Endothelial cell of umbilical vein (primary cell): ENCODE measurements around the gene KRTAP5-2.

ENCODE experiments used
- POLR2AphosphoS5 ChIP-seq: IDR thresholded peaks from 2 replicates; pipeline ENCODE4 v1.6.1; 2012; ENCODE audit warnings: low read depth, mild to moderate bottlenecking, control low read depth, low read length, moderate library complexity; ENCODE audit not compliant: insufficient read depth
- TF ChIP-seq, protein P1 (sequence below), 2 donors: IDR thresholded peaks; 1 replicate in 1 of 2; 2 replicates in 1 of 2; pipeline ENCODE4 v1.5.1; 2011; ENCODE audit warnings: low read length in 2 of 2, mild to moderate bottlenecking in 2 of 2, moderate library complexity in 2 of 2, control low read depth in 1 of 2, inconsistent platforms in 1 of 2, low read depth in 1 of 2; ENCODE audit not compliant: insufficient read depth in 1 of 2; ENCODE audit errors: extremely low read depth in 1 of 2

DNA sequence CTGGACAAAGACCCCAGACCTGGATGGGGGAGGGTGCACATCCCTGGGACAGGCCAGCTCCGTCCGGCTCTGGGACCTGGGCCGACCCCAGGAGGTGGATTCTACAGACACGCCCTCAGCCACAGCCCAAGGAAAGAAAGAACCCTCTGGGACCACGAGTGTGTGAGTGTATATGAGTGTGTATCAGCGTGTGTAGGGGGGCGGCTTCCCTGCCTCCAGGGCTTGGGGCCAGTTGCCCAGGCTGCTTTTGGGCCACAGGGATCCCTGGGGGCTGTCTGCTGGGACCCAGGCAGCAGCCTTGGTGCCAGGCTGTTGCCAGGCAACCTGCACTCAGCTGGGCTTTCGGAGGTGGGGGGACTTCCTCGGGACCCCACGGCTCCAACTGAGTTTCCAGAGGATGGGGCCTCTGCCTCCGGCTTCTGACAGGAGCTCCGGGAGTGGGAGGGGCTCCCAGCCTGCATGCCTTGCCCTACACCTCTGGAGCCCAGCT lies 34.9 kb downstream of the KRTAP5-2 start:
- TF ChIP-seq, protein P1, sequence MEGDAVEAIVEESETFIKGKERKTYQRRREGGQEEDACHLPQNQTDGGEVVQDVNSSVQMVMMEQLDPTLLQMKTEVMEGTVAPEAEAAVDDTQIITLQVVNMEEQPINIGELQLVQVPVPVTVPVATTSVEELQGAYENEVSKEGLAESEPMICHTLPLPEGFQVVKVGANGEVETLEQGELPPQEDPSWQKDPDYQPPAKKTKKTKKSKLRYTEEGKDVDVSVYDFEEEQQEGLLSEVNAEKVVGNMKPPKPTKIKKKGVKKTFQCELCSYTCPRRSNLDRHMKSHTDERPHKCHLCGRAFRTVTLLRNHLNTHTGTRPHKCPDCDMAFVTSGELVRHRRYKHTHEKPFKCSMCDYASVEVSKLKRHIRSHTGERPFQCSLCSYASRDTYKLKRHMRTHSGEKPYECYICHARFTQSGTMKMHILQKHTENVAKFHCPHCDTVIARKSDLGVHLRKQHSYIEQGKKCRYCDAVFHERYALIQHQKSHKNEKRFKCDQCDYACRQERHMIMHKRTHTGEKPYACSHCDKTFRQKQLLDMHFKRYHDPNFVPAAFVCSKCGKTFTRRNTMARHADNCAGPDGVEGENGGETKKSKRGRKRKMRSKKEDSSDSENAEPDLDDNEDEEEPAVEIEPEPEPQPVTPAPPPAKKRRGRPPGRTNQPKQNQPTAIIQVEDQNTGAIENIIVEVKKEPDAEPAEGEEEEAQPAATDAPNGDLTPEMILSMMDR (IDR thresholded peaks at IDR 0.05; ENCODE audit: extremely low read depth in 1 of 2, insufficient read depth in 1 of 2, low read depth in 1 of 2, low read length in 2 of 2): no peak
- no peak for TF ChIP-seq POLR2AphosphoS5
